Measurements from ENCODE around the gene NOCT.

DNA sequence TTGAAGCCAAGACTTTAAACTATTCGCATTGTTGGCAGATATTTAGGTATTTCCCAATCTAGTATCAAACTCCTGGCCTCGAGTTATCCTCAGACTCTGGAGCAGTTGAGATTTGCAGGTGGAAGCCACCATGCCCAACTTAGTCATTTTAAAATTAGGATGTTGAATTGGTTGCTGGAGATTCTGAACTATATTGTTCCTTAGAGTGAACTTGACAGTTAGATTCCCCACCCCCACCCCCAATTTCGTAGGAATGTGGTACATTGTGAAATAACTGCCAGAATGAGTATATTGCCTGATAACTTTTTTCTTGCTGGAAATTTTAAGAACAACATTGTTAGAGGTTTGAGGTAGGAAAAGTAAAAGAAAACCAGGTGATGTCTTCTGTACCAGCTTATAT lies 2.3 kb downstream of the NOCT start:
- TF ChIP-seq POLR2A (IDR thresholded peaks at IDR 0.05; ENCODE audit: low read depth, low read length) (no peak), TAF1 (IDR thresholded peaks at IDR 0.05; ENCODE audit: borderline replicate concordance, low read depth, low read length) (no peak), POLR2AphosphoS5 (IDR thresholded peaks at IDR 0.05; ENCODE audit: low read depth, low read length) (no peak)
